ENCODE results near the gene NANS. TPM values are rescaled to one million over a fixed set of nuclear protein-coding genes. Genes with fewer than 3 reads are reported as not detected.

NANS gene, protein sequence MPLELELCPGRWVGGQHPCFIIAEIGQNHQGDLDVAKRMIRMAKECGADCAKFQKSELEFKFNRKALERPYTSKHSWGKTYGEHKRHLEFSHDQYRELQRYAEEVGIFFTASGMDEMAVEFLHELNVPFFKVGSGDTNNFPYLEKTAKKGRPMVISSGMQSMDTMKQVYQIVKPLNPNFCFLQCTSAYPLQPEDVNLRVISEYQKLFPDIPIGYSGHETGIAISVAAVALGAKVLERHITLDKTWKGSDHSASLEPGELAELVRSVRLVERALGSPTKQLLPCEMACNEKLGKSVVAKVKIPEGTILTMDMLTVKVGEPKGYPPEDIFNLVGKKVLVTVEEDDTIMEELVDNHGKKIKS
- total RNA-seq: 131 and 154 TPM in 2 replicates

DNA sequence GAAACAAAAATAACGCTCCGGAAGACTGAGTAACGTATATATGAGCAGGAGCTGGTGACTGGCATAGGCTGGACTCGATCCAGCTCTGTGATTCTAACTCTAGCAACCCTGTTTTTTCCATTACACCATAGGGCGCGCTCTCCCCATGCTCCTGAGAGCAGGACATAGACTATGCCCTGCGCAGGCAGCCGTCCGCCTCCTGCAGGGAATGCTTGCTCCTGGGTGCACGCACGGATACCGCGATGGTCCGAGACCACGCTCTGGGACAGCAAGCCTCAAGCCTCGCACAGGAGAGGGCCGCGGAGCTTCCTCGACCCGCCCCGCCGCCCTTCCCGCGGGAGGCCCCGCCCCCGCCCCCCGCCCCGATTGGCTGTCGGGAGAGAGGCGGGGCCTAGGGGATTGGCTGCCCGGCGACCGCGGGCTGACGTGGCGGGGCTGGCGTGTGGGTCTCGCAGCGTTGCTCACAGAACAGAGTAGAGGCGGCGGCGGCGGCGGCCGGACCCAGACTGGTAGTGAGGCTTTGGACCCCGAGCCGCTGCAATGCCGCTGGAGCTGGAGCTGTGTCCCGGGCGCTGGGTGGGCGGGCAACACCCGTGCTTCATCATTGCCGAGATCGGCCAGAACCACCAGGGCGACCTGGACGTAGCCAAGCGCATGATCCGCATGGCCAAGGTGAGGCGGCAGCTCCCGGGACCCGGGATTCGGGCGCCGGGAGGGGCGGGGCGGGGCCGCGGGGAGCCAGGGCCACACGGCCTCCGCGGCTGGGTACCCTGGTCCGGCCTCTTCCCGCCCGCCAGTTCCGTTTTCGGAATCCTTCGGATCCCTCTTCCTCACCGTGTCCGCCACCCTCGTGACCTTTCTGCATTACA is at the start of gene NANS:
TSS of gene NANS (plus strand) at position 464 of the 869 bp plus-strand sequence. CDS start at position 541, 77 bp downstream.

DNA sequence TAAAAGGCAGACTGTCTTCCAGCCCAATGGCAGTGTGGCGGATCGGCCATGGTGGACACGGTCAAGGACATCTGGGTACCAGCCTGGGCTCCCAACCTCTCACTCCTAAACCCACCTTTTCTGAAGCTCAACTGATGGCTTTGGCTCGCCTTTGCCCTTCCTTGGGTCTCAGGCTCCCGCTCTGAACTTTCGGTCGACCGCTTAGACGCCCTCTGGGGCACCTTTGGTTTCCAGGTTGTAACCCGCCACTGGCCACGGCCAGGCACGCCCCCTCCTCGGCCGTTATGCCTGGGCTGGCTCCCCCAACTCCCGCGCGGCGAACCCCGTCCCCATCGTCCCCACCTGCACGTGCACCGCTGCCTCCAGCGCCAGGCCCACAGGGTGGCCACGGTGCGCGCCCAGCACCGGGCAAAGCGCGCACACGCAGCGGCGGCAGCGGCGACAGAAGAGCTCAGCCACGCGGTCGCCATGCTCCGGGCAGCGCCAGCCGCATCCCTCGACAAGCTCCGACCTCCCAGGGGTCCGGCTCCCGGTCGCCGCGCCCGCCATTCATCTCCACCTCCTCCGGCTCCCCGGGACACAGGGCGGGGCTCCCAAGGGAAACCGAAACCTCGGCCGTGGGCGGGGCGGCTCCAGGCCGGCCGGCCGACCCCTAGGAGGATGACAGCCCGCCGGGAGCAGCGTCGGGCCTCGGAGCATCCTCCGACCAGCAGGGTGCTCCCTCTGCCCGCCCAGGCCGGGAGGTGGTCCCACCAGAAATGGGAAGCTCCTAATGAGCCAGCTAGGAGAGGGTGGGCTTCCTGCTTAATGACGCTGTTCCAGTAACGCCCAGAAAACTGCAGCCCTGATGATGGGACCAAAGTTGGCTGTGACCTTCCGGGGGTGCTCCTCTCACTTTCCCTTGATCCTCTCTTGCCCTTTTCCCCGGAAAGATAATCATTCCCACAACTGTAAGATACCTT is 62.4 kb downstream of the NANS start, which contains the start of gene TRIM14:
TSS of gene TRIM14 (minus strand) at position 583 of the 962 bp plus-strand sequence. CDS start at position 549, 34 bp downstream.

Other genes starting within 250 kb of the NANS start
- gene FOXE1, start 203.5 kb upstream of the NANS start, total RNA-seq: not detected in 2 replicates
- gene TRMO, start 134.2 kb upstream of the NANS start, total RNA-seq: 16.5 and 18.8 TPM in 2 replicates
- not detected in 2 replicates for gene HEMGN, start 118.6 kb upstream of the NANS start, total RNA-seq
- gene ANP32B, start 73.4 kb upstream of the NANS start, total RNA-seq: 9.5 and 10.4 TPM in 2 replicates
- 7.7 and 12.0 TPM in 2 replicates for gene TRIM14, start 62.5 kb downstream of the NANS start, total RNA-seq
- gene CORO2A, start 135.9 kb downstream of the NANS start, total RNA-seq: 0.12 and 0.44 TPM in 2 replicates
- gene TBC1D2, start 198.9 kb downstream of the NANS start, total RNA-seq: 24.5 and 34.3 TPM in 2 replicates